Measurements from ENCODE around the gene PTPRK.

Gene PTPRK

GRCh38 chr6:128371136-128371535, 149.3 kb downstream of the PTPRK start:
- no peak for TF ChIP-seq CTCF (IDR thresholded peaks at IDR 0.05; ENCODE audit: unreplicated experiment in 3 of 3)
- H3K4me1 Mint-ChIP-seq = peaks cover 6% of the 10 kb centered on the region
- H3K27me3 Mint-ChIP-seq (ENCODE audit: low read depth) = no peaks in the 10 kb centered on the region
- peaks cover 17% of the 10 kb centered on the region for H3K9me3 Mint-ChIP-seq
- H3K36me3 Mint-ChIP-seq (ENCODE audit: low read depth) = peaks cover 28% of the 10 kb centered on the region
- H3K27ac Mint-ChIP-seq = no peak overlapping the region
- no peak overlapping the region for H3K4me3 Mint-ChIP-seq

GRCh38 chr6:128370072-128370471, 150.3 kb downstream of the PTPRK start:
- H3K4me1 Mint-ChIP-seq = peaks cover 6% of the 10 kb centered on the region
- no peaks in the 10 kb centered on the region for H3K27me3 Mint-ChIP-seq (ENCODE audit: low read depth)
- no peak overlapping the region for H3K4me3 Mint-ChIP-seq
- peaks cover 7% of the 10 kb centered on the region for H3K9me3 Mint-ChIP-seq
- H3K36me3 Mint-ChIP-seq (ENCODE audit: low read depth) = peaks cover 17% of the 10 kb centered on the region
- H3K27ac Mint-ChIP-seq = no peak overlapping the region
- no peak for TF ChIP-seq CTCF (IDR thresholded peaks at IDR 0.05; ENCODE audit: unreplicated experiment in 3 of 3)

GRCh38 chr6:128368213-128368944, 152.0 kb downstream of the PTPRK start:
- no peaks in the 10 kb centered on the region for H3K27me3 Mint-ChIP-seq (ENCODE audit: low read depth)
- peaks cover 4% of the 10 kb centered on the region for H3K36me3 Mint-ChIP-seq (ENCODE audit: low read depth)

GRCh38 chr6:128367437-128367836, 153.0 kb downstream of the PTPRK start:
- Mint-ChIP-seq H3K4me1 (peaks cover 16% of the 10 kb centered on the region), H3K36me3 (ENCODE audit: low read depth) (peaks cover under 1% of the 10 kb centered on the region), H3K9me3 (no peaks in the 10 kb centered on the region), H3K4me3 (no peak overlapping the region), H3K27ac (peak overlapping the region in 1 of 3 experiments; percentile 24), H3K27me3 (ENCODE audit: low read depth) (no peaks in the 10 kb centered on the region)
- no peak for TF ChIP-seq CTCF (IDR thresholded peaks at IDR 0.05; ENCODE audit: unreplicated experiment in 3 of 3)

More at GRCh38 chr6:128368213-128368944, 152.0 kb downstream of the PTPRK start:
- TF ChIP-seq CTCF (IDR thresholded peaks at IDR 0.05; ENCODE audit: unreplicated experiment in 3 of 3) = no peak
- no peak overlapping the region for H3K4me3 Mint-ChIP-seq
- H3K27ac Mint-ChIP-seq = peak overlapping the region in 2 of 3 experiments; percentile 16 to 54
- H3K9me3 Mint-ChIP-seq = no peaks in the 10 kb centered on the region
- H3K4me1 Mint-ChIP-seq = peaks cover 10% of the 10 kb centered on the region

- no peak for TF ChIP-seq CTCF (IDR thresholded peaks at IDR 0.05; ENCODE audit: unreplicated experiment in 3 of 3)
These were observed 154.8 kb downstream of the PTPRK start for GRCh38 chr6:128365520-128366160.

More at GRCh38 chr6:128365520-128366160, 154.8 kb downstream of the PTPRK start:
- no peaks in the 10 kb centered on the region for H3K27me3 Mint-ChIP-seq (ENCODE audit: low read depth)
- peaks cover 16% of the 10 kb centered on the region for H3K4me1 Mint-ChIP-seq
- H3K27ac Mint-ChIP-seq = no peak overlapping the region
- no peak overlapping the region for H3K4me3 Mint-ChIP-seq
- H3K9me3 Mint-ChIP-seq = no peaks in the 10 kb centered on the region
- no peaks in the 10 kb centered on the region for H3K36me3 Mint-ChIP-seq (ENCODE audit: low read depth)

Data from nephron (organoid).